NCI-H526 treated with DMSO at 0.1 percent for 48 hours (cell line): ENCODE results near the gene PREB.

Experiments used
- DNase-seq: peaks from one replicate; lab custom pipeline; 2025; lab: John Stamatoyannopoulos, UW

The PREB gene

GRCh38 chr2:27082773-27083409 is 51.5 kb downstream of the PREB start:
- DNase-seq = no peak

- DNase-seq = no peak
Observed at GRCh38 chr2:27081984-27082772, 52.3 kb downstream of the PREB start.
